GM12874 (cell line): Measurements from ENCODE around the gene CDK1.

Experiments
- TF ChIP-seq, protein P1 (sequence below): IDR thresholded peaks from 2 replicates; pipeline ENCODE4 v1.5.1; 2011; ENCODE audit warnings: low read depth, mild to moderate bottlenecking, control low read depth, low read length, moderate library complexity; ENCODE audit not compliant: insufficient read depth

CDK1 gene

DNA sequence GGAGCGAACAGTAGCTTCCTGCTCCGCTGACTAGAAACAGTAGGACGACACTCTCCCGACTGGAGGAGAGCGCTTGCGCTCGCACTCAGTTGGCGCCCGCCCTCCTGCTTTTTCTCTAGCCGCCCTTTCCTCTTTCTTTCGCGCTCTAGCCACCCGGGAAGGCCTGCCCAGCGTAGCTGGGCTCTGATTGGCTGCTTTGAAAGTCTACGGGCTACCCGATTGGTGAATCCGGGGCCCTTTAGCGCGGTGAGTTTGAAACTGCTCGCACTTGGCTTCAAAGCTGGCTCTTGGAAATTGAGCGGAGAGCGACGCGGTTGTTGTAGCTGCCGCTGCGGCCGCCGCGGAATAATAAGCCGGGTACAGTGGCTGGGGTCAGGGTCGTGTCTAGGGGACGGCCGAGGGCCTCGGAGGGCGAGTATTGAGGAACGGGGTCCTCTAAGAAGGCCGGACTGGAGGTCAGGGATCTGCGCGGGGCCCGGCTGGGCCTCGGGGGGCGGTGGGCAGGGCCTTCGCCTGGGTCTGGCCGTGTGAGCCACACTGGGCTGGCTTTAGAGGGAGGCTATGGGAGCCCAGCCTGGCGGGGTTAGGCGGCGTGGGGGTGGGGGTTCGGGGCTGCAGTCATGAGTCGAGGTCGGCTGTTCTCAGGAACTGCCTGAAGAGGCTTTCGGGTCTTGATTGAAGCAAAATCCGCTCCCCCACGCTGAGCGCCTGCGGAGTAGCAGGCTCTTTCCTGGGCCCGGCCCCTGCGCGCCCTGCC is at the start of gene CDK1:
CDK1 (plus strand) TSS at position 265 of the 757 bp plus-strand sequence. CDS start 1,688 bp downstream, outside the sequence.
- TF ChIP-seq, protein P1, sequence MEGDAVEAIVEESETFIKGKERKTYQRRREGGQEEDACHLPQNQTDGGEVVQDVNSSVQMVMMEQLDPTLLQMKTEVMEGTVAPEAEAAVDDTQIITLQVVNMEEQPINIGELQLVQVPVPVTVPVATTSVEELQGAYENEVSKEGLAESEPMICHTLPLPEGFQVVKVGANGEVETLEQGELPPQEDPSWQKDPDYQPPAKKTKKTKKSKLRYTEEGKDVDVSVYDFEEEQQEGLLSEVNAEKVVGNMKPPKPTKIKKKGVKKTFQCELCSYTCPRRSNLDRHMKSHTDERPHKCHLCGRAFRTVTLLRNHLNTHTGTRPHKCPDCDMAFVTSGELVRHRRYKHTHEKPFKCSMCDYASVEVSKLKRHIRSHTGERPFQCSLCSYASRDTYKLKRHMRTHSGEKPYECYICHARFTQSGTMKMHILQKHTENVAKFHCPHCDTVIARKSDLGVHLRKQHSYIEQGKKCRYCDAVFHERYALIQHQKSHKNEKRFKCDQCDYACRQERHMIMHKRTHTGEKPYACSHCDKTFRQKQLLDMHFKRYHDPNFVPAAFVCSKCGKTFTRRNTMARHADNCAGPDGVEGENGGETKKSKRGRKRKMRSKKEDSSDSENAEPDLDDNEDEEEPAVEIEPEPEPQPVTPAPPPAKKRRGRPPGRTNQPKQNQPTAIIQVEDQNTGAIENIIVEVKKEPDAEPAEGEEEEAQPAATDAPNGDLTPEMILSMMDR, result no peak

- TF ChIP-seq, protein P1, result no peak
These were observed 49.2 kb upstream of the CDK1 start for GRCh38 chr10:60729106-60729505.

- TF ChIP-seq, protein P1, result no peak
These were observed 47.0 kb upstream of the CDK1 start for GRCh38 chr10:60731134-60731885.

DNA sequence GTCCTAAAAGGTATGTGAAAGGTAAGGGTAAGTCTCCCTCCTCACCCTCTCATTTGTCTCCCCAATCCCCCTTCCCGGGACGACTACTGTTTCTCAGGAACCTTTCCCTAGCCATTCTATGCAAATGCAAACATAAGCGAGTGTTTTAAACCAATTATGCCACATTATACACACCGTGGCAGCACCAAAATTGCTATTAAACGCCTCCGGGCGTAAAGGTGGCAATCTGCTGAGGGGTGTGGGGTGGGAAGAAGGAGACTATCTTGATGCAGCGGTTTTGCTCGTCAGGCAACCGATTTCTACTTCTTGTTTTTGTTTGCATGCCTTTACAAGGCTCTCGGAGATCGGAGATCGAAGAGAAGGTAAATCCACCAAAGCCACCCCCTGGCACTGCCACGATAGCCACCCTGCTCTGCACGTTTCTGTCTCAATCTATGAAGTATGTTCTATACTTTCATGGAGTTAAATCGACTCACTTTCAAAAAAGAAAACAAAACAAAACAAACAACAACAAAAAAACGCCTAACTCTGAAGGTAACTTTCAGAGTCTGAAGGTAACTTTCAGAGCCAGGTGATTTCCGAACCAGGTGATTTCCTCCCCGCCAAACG is 46.0 kb upstream of the CDK1 start:
- TF ChIP-seq, protein P1, result no peak

DNA sequence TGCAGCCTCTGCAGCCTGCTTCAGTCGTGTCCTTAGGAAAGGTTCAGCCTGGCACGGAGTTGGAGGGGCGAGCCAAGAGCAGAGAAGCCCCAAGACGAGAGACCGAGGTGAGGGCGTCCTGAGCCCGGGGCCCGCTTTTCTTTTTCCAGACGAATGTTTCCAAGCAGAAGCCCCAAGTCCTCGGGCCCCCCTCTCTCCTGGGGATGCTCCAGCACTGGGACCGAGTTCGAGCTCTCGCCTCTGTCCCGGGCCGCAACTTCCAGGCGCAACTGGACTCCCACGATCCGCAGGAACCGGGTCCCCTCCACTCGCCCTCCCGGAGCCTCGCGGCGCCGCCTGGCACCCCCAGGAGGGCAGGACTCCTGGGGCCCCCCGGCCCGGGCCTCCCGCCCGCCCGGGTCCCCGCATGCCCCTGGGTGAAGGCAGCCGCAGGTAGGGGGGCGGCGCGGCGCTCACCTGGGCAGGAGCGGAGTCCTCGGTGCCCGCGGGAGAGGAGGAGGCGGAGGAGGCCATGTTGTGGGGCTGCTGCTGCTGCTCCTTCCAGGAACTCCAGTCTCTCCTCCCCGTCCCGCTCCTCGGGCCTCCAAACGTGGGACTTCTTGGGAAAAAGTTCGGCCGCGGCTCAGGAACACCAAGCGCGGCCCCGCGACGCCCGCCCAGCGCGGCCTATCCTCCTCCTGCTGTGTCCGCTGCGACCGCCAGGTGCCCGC is 45.3 kb upstream of the CDK1 start:
- TF ChIP-seq, protein P1, result peak; percentile 37

DNA sequence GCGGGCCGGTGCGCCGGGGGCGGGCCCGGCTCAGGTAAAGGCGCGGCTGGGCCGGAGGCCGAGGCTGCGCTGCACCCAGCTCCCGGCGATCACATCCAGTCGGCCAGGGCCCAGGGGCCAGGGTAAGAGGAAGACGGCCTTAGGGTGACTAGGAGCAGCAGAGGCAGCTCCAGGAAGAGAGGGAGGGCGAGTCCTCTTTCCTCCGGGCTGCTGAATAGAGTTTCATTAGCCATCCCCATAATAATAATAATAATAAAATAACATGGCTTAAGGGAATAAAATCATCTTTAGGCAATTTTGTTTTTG is 44.8 kb upstream of the CDK1 start:
- TF ChIP-seq, protein P1, result no peak

GRCh38 chr10:60733826-60734225 is 44.5 kb upstream of the CDK1 start:
- TF ChIP-seq, protein P1, result no peak
